ENCODE data around the gene ELL2.

- no peak for TF ChIP-seq CTCF (IDR thresholded peaks at IDR 0.05)
- no peak for TF ChIP-seq EZH2 (IDR thresholded peaks at IDR 0.05; ENCODE audit: borderline replicate concordance, insufficient read depth, low read depth, low read length, poor library complexity, severe bottlenecking)
Observed at GRCh38 chr5:95946451-95946850, 15.2 kb downstream of the ELL2 start.
